Fibroblast of the conjunctiva (primary cell): ENCODE results near the gene HTR6.

Source experiments
- DNase-seq: peaks from one replicate; pipeline ENCODE4 v3.0.0-alpha.2; 2010; ENCODE audit warnings: low read depth

Gene HTR6

GRCh38 chr1:19656780-19657466 lies 7.8 kb upstream of the HTR6 start:
- DNase-seq, result no peak

DNA sequence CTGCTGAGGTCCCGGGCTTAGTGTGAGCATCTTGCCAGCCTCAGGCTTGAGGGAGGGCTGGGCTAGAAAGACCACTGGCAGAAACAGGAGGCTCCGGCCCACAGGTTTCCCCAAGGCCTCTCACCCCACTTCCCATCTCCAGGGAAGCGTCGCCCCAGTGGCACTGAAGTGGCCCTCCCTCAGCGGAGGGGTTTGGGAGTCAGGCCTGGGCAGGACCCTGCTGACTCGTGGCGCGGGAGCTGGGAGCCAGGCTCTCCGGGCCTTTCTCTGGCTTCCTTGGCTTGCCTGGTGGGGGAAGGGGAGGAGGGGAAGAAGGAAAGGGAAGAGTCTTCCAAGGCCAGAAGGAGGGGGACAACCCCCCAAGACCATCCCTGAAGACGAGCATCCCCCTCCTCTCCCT lies 7.2 kb upstream of the HTR6 start:
- no peak for DNase-seq

- no peak for DNase-seq
Observed at GRCh38 chr1:19658186-19658585, 6.5 kb upstream of the HTR6 start.

DNA sequence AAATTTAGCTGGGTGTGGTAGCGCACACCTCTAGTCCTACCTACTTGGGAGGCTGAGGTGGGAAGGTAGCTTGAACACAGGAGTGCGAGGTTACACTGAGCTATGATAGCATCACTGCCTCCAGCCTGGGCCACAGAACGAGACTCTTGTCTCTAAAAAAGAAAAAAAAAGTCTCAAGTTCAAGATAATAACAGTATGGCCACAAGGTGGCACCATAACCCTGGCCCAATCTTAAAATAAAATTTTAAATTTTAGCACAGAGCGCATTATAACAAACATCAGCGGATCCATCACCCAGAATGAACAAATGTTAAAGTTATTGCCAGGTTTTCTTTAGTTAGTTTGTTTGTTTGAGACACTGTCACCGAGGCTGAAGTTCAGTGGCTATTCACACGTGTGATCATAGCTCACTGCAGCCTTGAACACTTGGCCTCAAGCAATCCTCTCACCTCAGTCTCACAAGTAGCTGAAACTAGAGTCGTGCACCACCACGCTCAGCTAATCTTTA lies 2.9 kb upstream of the HTR6 start:
- DNase-seq, result no peak

DNA sequence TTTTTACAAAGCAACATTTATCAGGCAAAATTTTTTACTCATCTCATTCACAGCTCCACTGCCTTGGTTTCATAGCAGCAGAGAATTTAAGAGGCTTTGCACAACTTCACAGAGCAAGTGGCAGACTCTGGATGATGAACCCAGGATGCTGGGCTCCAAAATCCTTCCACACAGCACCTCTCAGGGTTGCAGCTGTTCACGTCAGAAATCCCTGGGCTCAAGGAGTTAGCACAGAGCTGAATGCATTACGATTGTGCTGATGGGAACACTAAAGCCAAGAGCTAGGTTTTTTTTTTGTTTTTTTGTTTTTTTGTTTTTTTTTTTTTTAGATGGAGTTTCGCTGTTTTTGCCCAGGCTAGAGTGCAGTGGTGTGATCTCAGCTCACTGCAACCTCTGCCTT lies 2.4 kb upstream of the HTR6 start:
- no peak for DNase-seq

- DNase-seq, result no peak
Observed at GRCh38 chr1:19665186-19665495, 466 bp downstream of the HTR6 start.

- no peak for DNase-seq
Observed at GRCh38 chr1:19665496-19666465, 1.1 kb downstream of the HTR6 start.

DNA sequence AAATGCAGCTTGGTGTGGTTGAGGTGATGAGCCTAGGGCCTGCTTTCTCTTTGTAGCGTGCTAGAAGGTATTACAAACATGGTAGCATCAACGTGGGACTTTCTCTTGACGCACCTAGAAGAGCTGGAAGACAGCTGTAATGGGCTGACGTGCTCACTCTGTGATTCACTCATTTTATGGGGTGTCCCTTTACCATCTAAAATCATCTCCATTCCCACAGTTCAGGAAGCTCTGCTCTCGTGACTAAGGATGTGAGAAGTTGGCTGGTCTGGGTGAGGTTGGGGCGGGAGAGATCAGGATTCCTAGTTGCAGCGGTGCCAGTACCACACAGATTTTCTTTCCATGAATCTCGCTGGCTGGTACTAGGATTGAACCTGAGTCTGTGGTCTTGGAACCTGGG lies 4.2 kb downstream of the HTR6 start:
- no peak for DNase-seq

- DNase-seq, result no peak
Observed at GRCh38 chr1:19670787-19671186, 6.1 kb downstream of the HTR6 start.

GRCh38 chr1:19672237-19672636 lies 7.6 kb downstream of the HTR6 start:
- DNase-seq, result no peak

DNA sequence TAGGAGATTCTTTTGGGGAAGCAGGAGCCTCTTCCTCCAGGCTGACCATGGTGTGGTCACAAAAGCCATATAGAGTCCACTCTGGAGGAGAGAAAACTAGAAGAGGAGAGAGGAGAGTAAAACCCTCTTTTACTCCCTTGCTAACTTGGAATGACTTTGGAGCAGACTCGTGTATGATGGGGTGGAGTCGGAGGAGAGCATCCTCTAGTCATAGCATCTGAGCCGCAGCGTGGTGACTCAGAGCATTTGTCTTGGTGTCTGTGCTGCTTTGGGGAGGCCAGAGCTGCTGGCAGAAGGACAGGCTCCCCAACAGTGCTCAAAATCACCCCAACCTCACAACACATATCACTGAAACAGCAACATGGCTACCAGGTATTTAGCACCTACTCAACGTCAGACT lies 11.1 kb downstream of the HTR6 start:
- DNase-seq, result no peak

- DNase-seq, result peak; percentile 18
Observed at GRCh38 chr1:19676438-19676922, 11.8 kb downstream of the HTR6 start.

DNA sequence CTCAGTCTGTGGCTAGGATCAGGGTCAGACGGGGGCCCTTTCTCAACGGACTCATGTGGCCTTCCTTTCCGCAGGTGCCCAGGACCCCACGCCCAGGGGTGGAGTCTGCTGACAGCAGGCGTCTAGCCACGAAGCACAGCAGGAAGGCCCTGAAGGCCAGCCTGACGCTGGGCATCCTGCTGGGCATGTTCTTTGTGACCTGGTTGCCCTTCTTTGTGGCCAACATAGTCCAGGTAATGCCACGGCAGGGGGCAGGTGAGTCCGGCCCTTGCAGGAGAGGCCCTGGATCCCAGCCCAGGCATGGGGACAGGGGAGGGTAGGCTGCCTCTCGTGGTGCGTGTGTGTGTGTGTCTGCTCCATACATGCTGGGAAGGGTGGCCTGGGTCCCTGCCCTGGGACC lies 13.8 kb downstream of the HTR6 start:
- no peak for DNase-seq

- no peak for DNase-seq
Observed at GRCh38 chr1:19678931-19679453, 14.3 kb downstream of the HTR6 start.

DNA sequence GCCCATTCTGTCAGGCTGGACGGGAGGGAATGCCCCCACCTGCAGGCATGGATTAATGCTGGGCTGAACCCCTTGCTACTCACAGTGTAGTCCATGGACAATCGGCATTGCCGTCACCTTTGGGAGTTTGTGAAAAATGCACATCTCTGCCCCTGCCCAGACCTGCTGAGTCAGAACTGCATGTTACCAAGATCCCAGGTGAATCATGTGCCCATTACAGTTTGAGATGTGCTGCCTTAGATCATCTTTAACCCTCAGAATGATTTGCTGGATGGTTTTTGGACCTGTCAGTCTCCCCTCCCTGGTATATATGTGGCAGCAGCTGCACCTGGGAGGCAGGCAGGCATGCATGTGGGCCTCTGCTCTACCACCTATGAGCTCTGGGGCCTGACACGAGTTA lies 15.0 kb downstream of the HTR6 start:
- DNase-seq, result no peak

- no peak for DNase-seq
Observed at GRCh38 chr1:19680644-19681043, 16.0 kb downstream of the HTR6 start.

DNA sequence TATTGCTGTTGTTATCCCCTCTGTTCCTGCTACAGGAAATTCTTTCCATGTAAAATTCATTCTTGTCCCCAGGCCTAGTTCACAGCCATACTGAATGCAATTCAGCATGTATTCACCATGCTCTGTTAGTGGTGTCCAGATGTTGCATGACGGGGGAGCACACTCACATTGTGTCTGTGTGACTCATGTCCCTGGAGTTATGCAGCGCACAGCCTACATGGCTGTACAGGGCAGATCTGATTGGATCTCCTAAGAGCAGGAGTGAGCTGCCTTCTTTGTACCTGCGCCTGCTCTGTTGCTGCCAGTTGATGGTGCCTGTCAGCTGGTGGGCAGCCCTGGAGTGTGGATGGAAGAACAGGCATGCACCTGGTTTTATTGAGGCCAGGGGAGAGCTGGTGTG lies 17.6 kb downstream of the HTR6 start:
- DNase-seq, result peak; percentile 71

DNA sequence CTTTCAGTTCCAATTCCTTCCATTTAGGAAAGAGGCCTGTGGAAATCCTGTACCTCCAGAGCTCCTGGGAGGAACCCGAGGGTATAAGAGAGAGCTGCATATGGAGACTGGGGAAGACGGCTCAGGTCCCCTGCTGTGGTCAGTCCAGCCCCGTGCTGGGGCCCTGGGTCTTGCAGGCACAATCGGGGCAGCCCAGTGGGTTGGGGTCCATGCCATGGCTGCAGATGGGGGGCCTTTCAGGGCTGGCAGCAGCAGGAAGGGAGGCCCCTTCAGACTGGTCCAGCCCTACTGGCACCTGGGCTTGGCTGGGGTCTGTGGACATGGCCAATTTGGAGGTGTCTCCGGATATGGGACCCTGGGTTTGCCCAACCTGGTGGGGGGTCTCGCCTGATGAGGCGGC lies 18.2 kb downstream of the HTR6 start:
- DNase-seq, result no peak

DNA sequence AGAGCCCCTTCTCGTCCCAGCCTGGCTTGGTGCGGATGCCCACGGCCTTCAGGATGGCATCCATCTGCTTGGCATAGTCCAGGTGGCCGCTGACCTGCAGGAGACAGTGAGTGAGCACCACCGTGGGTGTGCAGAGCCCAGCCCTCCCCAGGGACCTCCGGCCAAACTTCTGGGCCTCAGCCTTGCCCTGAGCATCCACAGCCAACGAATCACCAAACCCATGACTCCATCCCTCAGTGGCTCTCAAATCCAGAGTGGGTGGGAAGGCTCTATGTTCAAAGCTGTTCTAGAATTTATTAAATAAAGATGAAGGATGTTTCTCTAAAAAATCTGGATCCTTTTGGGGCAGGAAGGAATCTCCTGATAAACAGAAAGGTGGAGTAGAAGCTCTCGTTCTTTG lies 18.7 kb downstream of the HTR6 start:
- DNase-seq, result no peak

DNA sequence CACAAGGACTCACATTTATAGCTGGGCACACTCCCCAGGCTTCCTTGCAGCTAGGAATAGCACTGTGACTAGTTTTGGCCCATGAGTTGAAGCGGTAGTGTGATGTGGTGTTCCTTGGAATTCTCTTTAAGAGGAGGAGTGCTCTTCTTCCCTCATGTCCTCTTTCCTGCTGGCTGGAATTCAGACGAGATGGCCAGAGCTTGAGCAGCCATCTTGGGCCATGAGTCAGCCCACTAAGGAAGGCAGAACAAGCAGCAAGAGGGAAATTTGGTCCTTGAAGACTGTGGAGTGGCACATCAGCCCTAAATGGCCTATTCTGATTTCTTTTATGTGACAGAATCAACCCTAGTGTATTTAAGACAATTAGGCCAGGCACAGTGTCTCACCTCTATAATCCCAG lies 20.0 kb downstream of the HTR6 start:
- no peak for DNase-seq

DNA sequence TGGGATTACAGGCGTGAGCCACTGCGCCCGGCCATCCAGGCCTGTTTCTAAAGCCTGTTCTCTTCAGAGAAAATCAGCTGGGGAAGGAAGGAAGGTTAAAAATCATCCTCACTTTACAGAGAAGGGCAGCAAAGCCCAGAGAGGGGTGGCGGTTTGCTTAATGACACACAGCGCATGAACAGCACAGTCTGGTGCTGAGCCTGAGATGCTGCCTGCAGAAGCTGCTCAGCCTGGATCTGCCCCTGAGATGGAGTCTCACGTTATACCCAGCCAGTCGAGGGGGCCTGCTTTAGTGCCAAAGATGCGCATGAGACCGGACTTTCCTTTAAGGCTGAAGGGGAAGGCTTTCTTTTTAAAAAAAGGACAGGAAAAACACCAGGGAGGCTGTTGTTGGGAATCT lies 21.3 kb downstream of the HTR6 start:
- DNase-seq, result no peak

- no peak for DNase-seq
Observed at GRCh38 chr1:19687414-19687813, 22.7 kb downstream of the HTR6 start.
